GM19043 (cell line): ENCODE results near the gene SGMS1.

Source experiments
- ATAC-seq: cut with Tn5 transposase; IDR thresholded peaks from one replicate; pipeline ENCODE4 v1.9.1; 2021; ENCODE audit warnings: low read depth; ENCODE audit not compliant: unreplicated experiment

SGMS1 gene

GRCh38 chr10:50613726-50614443 lies 9.9 kb downstream of the SGMS1 start:
- no peak for ATAC-seq

- ATAC-seq: peak; percentile 43
Measured at GRCh38 chr10:50613150-50613549, 10.6 kb downstream of the SGMS1 start.

- no peak for ATAC-seq
Measured at GRCh38 chr10:50610368-50610767, 13.4 kb downstream of the SGMS1 start.

- no peak for ATAC-seq
Measured at GRCh38 chr10:50607356-50607925, 16.3 kb downstream of the SGMS1 start.

- ATAC-seq: no peak
Measured at GRCh38 chr10:50605951-50606270, 17.8 kb downstream of the SGMS1 start.

- ATAC-seq: peak; percentile 67
Measured at GRCh38 chr10:50605269-50605950, 18.3 kb downstream of the SGMS1 start.

GRCh38 chr10:50604809-50605208 lies 18.9 kb downstream of the SGMS1 start:
- ATAC-seq: no peak

GRCh38 chr10:50604049-50604640 lies 19.6 kb downstream of the SGMS1 start:
- peak; percentile 75 for ATAC-seq

GRCh38 chr10:50603151-50603850 lies 20.5 kb downstream of the SGMS1 start:
- no peak for ATAC-seq

- ATAC-seq: no peak
Measured at GRCh38 chr10:50601974-50602373, 21.8 kb downstream of the SGMS1 start.

GRCh38 chr10:50600831-50601477 lies 22.8 kb downstream of the SGMS1 start:
- no peak for ATAC-seq

GRCh38 chr10:50600286-50600685 lies 23.5 kb downstream of the SGMS1 start:
- no peak for ATAC-seq

GRCh38 chr10:50596897-50597296 lies 26.9 kb downstream of the SGMS1 start:
- ATAC-seq: no peak

- no peak for ATAC-seq
Measured at GRCh38 chr10:50596456-50596855, 27.3 kb downstream of the SGMS1 start.

GRCh38 chr10:50595785-50596184 lies 28.0 kb downstream of the SGMS1 start:
- no peak for ATAC-seq

GRCh38 chr10:50593523-50594376 lies 30.0 kb downstream of the SGMS1 start:
- ATAC-seq: no peak

GRCh38 chr10:50592961-50593418 lies 30.8 kb downstream of the SGMS1 start:
- no peak for ATAC-seq

GRCh38 chr10:50590935-50591334 lies 32.8 kb downstream of the SGMS1 start:
- no peak for ATAC-seq

GRCh38 chr10:50586740-50587088 lies 37.0 kb downstream of the SGMS1 start:
- ATAC-seq: no peak
